Measurements from ENCODE around the gene ZP1.

ZP1 gene

GRCh38 chr11:60921259-60921658 lies 53.9 kb downstream of the ZP1 start:
- Mint-ChIP-seq H3K9me3 (no peaks in the 10 kb centered on the region), H3K4me1 (peaks cover 64% of the 10 kb centered on the region), H3K36me3 (ENCODE audit: low read depth) (peaks cover 39% of the 10 kb centered on the region), H3K4me3 (peak overlapping the region in 1 of 3 experiments; percentile 34), H3K27me3 (ENCODE audit: low read depth) (peaks cover 3% of the 10 kb centered on the region), H3K27ac (peak overlapping the region in 1 of 3 experiments; percentile 21)
- no peak for TF ChIP-seq CTCF (IDR thresholded peaks at IDR 0.05; ENCODE audit: unreplicated experiment in 3 of 3)

- Mint-ChIP-seq H3K36me3 (ENCODE audit: low read depth) (peaks cover 44% of the 10 kb centered on the region), H3K9me3 (no peaks in the 10 kb centered on the region), H3K4me1 (peaks cover 62% of the 10 kb centered on the region), H3K4me3 (peak overlapping the region in 1 of 3 experiments; percentile 58), H3K27me3 (ENCODE audit: low read depth) (peaks cover 8% of the 10 kb centered on the region), H3K27ac (peak overlapping the region; percentile 24 to 74 (median 66))
- TF ChIP-seq CTCF (IDR thresholded peaks at IDR 0.05; ENCODE audit: unreplicated experiment in 3 of 3) = no peak
These were observed 54.5 kb downstream of the ZP1 start for GRCh38 chr11:60921777-60922335.

- TF ChIP-seq CTCF (IDR thresholded peaks at IDR 0.05; ENCODE audit: unreplicated experiment in 3 of 3) = no peak
- peaks cover 45% of the 10 kb centered on the region for H3K36me3 Mint-ChIP-seq (ENCODE audit: low read depth)
- peak overlapping the region in 1 of 3 experiments; percentile 66 for H3K27ac Mint-ChIP-seq
- H3K4me1 Mint-ChIP-seq = peaks cover 56% of the 10 kb centered on the region
- no peaks in the 10 kb centered on the region for H3K9me3 Mint-ChIP-seq
- H3K4me3 Mint-ChIP-seq = peak overlapping the region in 2 of 3 experiments; percentile 74 to 81
- peaks cover 8% of the 10 kb centered on the region for H3K27me3 Mint-ChIP-seq (ENCODE audit: low read depth)
These were observed 55.6 kb downstream of the ZP1 start for GRCh38 chr11:60922906-60923305.

- H3K27me3 Mint-ChIP-seq (ENCODE audit: low read depth) = peaks cover 8% of the 10 kb centered on the region
- peaks cover 48% of the 10 kb centered on the region for H3K36me3 Mint-ChIP-seq (ENCODE audit: low read depth)
- H3K9me3 Mint-ChIP-seq = no peaks in the 10 kb centered on the region
- H3K27ac Mint-ChIP-seq = peak overlapping the region in 1 of 3 experiments; percentile 34
- H3K4me3 Mint-ChIP-seq = peak overlapping the region; percentile 74 to 81 (median 77)
- H3K4me1 Mint-ChIP-seq = peaks cover 56% of the 10 kb centered on the region
- TF ChIP-seq CTCF (IDR thresholded peaks at IDR 0.05; ENCODE audit: unreplicated experiment in 3 of 3) = no peak
These were observed 56.0 kb downstream of the ZP1 start for GRCh38 chr11:60923326-60923725.

GRCh38 chr11:60923800-60924109 lies 56.4 kb downstream of the ZP1 start:
- peaks cover 56% of the 10 kb centered on the region for H3K4me1 Mint-ChIP-seq
- no peak overlapping the region for H3K27ac Mint-ChIP-seq
- H3K9me3 Mint-ChIP-seq = no peaks in the 10 kb centered on the region
- H3K36me3 Mint-ChIP-seq (ENCODE audit: low read depth) = peaks cover 48% of the 10 kb centered on the region
- H3K4me3 Mint-ChIP-seq = peak overlapping the region; percentile 69 to 81 (median 74)
- no peak for TF ChIP-seq CTCF (IDR thresholded peaks at IDR 0.05; ENCODE audit: unreplicated experiment in 3 of 3)
- peaks cover 8% of the 10 kb centered on the region for H3K27me3 Mint-ChIP-seq (ENCODE audit: low read depth)

Data from nephron (organoid).